ENCODE results near the gene SERINC3.

GRCh38 chr20:44494681-44495080 is 27.2 kb downstream of the SERINC3 start:
- TF ChIP-seq CTCF (IDR thresholded peaks at IDR 0.05), result no peak
- no peak for TF ChIP-seq NR3C1 (CRISPR knock-in tag; conservative IDR thresholded peaks at IDR 0.05; ENCODE audit: low read depth)
- TF ChIP-seq USF2 (CRISPR knock-in tag; IDR thresholded peaks at IDR 0.05), result no peak
- TF ChIP-seq TEAD4 (CRISPR knock-in tag; IDR thresholded peaks at IDR 0.05), result no peak
- TF ChIP-seq MLX (CRISPR knock-in tag; IDR thresholded peaks at IDR 0.05), result no peak
- no peak for TF ChIP-seq SP1 (CRISPR knock-in tag; conservative IDR thresholded peaks at IDR 0.05)
- no peak for TF ChIP-seq JUN (CRISPR knock-in tag; IDR thresholded peaks at IDR 0.05)
- TF ChIP-seq, protein P1, sequence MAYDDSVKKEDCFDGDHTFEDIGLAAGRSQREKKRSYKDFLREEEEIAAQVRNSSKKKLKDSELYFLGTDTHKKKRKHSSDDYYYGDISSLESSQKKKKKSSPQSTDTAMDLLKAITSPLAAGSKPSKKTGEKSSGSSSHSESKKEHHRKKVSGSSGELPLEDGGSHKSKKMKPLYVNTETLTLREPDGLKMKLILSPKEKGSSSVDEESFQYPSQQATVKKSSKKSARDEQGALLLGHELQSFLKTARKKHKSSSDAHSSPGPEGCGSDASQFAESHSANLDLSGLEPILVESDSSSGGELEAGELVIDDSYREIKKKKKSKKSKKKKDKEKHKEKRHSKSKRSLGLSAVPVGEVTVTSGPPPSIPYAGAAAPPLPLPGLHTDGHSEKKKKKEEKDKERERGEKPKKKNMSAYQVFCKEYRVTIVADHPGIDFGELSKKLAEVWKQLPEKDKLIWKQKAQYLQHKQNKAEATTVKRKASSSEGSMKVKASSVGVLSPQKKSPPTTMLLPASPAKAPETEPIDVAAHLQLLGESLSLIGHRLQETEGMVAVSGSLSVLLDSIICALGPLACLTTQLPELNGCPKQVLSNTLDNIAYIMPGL (CRISPR knock-in tag; IDR thresholded peaks at IDR 0.05), result no peak
- no peak for TF ChIP-seq RELA (CRISPR knock-in tag; IDR thresholded peaks at IDR 0.05; ENCODE audit: borderline replicate concordance)
- no peak for TF ChIP-seq MAX (CRISPR knock-in tag; IDR thresholded peaks at IDR 0.05)
- no peak for TF ChIP-seq CREB1 (CRISPR knock-in tag; IDR thresholded peaks at IDR 0.05)
- no peak for TF ChIP-seq ATF2 (CRISPR knock-in tag; IDR thresholded peaks at IDR 0.05; ENCODE audit: borderline replicate concordance, low read depth)
- TF ChIP-seq USF1 (CRISPR knock-in tag; IDR thresholded peaks at IDR 0.05), result no peak
- no peak for TF ChIP-seq CBFB (CRISPR knock-in tag; IDR thresholded peaks at IDR 0.05; ENCODE audit: low read depth)

Measured in WTC11 (cell line).